CD4-positive, alpha-beta T cell treated with Interferon alpha-2 for 1 hour (primary cell): ENCODE measurements around the gene PCDHGA7.
A peak's percentile ranks its signal among the peaks of the same experiment; 100 is the strongest.
"Not testable (repeated sequence)": the region's sequence is repeated elsewhere in the genome, so short reads cannot be mapped to it uniquely, and the experiment has no call there.

Experiments
- DNase-seq, 2 donors: peaks; one replicate each; pipeline ENCODE4 v3.0.0-alpha.2; 2020 to 2022

PCDHGA7 gene

DNA sequence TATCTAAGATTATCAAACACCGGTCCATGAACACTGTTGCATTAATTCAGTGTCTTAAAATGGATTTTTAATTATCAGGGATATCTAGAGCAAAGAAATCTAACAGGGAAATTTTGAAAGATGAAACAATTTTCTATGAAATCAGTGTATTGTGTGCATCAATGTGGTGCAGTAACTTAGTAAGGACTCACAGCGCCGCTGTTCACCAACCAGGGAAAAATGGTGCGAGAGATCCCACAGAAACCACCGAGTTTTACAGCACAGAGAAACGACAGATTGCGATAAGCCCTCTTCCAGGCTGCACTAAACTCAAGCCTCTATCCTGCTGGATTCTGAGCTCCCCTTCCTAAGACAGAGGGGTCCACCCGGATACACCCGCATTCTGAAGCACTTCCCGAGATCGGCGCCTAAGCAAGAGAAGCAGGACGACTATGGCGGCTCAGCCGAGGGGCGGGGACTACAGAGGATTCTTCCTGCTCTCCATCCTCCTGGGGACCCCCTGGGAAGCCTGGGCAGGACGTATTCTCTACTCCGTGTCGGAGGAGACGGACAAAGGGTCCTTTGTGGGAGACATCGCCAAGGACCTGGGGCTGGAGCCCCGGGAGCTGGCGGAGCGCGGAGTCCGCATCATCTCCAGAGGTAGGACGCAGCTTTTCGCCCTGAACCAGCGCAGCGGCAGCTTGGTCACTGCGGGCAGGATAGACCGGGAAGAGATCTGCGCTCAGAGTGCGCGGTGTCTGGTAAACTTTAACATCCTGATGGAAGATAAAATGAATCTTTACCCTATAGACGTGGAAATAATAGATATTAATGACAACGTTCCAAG is at the start of gene PCDHGA7:
Gene PCDHGA7, plus strand, starts transcription at position 274 of the 826 bp plus-strand sequence. Its CDS starts 158 bp downstream, at position 432.
- DNase-seq = no peak

DNA sequence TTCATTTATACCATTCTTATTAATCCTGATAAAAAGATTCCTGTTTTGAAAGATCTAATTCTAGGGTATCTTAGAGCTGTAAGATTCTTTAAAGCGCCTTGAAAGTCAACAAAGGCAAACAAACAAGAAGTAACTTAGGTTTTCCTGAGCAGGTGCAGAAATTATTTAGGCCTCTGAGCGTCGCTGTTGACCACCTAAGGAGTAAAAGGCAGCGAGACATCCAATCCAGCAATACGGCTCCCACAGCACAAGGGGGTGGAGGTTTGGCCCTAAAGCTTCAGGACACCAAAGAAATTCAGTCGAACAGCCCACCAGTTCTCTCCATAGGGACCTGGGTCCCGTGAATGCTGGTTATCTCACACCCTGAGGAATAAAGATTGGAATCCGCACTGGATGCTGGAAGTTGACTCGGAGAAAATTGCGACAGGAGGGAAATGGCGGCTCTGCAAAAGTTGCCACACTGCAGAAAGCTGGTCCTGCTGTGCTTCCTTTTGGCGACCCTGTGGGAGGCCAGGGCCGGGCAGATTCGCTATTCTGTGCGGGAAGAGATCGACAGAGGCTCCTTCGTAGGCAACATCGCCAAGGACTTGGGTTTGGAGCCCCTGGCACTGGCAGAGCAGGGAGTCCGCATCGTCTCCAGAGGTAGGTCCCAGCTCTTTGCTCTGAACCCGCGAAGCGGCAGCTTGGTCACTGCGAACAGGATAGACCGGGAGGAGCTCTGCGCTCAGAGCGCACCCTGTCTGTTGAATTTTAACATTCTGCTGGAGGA is 43.8 kb upstream of the PCDHGA7 start, which contains the start of gene PCDHGA2:
Gene PCDHGA2, plus strand, starts transcription at position 223 of the 769 bp plus-strand sequence.
- DNase-seq = no peak

DNA sequence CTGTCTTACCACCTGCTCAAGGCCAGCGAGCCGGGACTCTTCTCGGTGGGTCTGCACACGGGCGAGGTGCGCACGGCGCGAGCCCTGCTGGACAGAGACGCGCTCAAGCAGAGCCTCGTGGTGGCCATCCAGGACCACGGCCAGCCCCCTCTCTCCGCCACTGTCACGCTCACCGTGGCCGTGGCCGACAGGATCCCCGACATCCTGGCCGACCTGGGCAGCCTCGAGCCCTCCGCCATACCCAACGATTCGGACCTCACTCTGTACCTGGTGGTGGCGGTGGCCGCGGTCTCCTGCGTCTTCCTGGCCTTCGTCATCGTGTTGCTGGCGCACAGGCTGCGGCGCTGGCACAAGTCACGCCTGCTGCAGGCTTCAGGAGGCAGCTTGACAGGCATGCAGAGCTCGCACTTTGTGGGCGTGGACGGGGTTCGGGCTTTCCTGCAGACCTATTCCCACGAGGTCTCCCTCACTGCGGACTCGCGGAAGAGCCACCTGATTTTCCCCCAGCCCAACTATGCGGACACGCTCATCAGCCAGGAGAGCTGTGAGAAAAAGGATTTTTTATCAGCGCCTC is 41.7 kb upstream of the PCDHGA7 start:
- not testable (repeated sequence) for DNase-seq

DNA sequence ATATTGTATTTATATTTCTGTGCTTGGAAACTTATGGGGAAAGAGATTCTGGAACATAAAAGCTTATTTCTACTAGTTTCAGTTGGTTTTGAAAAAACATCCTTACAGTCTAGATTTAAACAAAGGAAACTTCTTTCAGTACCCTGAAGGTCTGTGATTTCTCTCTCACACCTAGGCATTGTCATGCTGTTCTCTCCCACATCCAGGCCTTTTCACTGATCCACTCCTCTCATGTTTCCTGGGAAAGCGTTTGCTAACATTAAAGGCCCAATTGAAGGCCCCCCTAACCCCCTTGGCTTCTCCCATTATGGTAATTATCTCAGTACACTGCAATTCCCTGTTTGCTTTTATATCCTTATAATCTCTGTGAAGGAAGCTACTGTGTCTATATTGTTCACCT is 39.8 kb upstream of the PCDHGA7 start:
- DNase-seq = no peak

DNA sequence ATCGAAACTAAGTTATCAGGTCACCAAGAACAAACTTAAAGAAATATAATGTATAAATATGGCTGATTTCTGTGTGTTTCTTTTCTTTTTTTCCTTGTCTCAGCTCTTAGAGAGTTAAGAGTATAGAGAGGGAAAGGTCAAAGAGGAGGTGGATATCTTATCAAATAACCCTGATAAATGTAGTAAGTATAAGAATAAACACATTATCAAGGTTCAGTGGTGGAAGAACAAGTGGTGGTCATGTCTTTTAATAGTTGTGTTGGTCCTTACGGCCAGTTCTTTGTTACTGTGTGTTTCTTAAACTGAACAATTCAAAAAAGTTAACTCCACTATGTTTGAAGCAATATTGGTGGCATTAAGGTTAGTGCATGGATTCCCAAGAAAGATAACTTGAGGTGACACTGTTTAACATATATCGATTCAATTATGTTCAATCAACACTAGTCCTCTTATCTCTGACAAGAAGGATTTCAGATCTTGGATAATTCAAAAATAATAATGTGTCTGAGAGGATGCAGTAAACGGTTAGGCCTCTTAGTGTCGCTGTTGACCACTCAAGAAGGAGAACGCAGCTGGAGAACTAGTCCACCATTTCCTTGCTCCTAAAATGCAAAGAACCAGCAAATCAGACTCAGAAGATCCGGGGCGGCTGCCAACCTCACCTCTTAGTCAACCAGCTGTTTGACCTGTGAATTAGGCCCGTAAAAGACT is 39.1 kb upstream of the PCDHGA7 start, which contains the start of gene PCDHGA3:
Gene PCDHGA3, plus strand, starts transcription at position 588 of the 711 bp plus-strand sequence. CDS start 205 bp downstream, outside the sequence.
- DNase-seq = peak in 1 of 2 donors; percentile 20

DNA sequence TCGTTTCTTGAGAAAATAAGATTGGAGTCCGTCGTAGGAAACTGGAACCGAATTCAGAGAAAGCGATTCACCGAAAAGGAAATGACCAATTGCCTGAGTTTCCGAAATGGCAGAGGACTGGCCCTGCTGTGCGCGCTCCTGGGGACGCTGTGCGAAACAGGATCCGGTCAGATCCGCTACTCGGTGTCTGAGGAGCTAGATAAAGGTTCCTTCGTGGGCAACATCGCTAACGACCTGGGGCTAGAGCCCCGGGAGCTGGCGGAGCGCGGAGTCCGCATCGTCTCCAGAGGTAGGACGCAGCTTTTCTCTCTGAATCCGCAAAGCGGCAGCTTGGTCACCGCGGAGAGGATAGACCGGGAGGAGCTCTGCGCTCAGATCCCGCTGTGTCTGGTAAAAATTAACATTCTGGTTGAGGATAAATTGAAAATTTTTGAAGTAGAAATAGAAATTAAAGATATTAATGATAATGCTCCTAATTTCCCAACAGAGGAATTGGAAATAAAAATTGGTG is 38.5 kb upstream of the PCDHGA7 start:
- no peak for DNase-seq

DNA sequence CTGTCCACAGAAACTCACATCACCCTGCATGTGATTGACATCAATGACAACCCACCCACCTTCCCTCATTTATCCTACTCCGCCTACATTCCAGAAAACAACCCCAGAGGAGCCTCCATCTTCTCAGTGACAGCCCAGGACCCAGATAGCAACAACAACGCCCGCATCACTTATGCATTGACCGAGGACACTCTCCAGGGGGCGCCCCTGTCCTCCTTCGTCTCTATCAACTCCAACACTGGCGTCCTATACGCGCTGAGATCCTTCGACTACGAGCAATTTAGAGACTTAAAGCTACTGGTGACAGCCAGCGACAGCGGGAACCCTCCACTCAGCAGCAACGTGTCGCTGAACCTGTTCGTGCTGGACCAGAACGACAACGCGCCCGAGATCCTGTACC is 37.2 kb upstream of the PCDHGA7 start:
- no peak for DNase-seq

DNA sequence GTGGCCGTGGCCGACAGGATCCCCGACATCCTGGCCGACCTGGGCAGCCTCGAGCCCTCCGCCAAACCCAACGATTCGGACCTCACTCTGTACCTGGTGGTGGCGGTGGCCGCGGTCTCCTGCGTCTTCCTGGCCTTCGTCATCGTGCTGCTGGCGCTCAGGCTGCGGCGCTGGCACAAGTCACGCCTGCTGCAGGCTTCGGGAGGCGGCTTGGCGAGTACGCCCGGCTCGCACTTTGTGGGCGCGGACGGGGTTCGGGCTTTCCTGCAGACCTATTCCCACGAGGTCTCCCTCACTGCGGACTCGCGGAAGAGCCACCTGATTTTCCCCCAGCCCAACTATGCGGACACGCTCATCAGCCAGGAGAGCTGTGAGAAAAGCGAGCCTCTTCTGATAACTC is 36.5 kb upstream of the PCDHGA7 start:
- not testable (repeated sequence) for DNase-seq

DNA sequence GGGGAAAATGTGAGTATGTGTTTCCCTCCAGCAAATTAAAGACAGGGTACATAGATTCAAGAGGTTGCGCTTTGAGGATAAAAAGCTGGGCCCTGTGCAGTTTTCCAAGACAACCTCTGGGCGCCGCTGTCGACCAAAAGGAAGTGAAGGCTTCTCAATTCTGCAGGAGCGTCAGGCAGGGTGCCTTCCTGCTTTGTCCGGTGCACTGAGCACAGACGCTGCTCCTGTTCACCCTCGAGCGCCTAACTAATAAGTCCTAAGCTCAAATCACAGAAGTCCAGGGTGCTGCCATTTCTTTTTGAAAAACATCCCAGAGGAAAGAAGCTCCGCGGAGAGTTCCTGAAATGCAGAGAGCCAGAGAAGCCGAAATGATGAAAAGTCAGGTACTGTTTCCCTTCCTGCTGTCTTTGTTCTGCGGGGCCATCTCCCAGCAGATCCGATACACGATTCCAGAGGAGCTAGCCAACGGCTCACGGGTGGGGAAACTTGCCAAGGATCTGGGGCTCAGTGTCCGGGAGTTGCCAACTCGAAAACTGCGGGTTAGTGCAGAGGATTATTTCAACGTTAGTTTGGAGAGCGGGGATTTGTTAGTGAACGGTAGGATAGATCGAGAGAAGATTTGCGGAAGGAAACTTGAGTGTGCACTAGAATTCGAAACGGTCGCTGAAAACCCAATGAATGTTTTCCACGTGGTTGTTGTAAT is 32.5 kb upstream of the PCDHGA7 start, which contains the start of gene PCDHGB1:
Gene PCDHGB1, plus strand, starts transcription at position 183 of the 703 bp plus-strand sequence. Its CDS starts 162 bp downstream, at position 345.
- peak; percentile 22 to 49 for DNase-seq

DNA sequence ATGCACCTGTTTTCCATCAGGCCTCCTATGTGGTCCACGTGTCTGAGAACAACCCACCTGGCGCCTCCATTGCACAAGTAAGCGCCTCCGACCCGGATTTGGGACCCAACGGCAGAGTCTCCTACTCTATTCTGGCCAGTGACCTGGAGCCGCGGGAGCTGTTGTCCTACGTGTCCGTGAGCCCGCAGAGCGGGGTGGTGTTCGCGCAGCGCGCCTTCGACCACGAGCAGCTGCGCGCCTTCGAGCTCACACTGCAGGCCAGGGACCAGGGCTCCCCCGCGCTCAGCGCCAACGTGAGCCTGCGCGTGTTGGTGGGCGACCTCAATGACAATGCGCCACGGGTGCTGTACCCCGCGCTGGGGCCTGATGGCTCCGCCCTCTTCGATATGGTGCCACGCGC is 31.0 kb upstream of the PCDHGA7 start:
- DNase-seq = no peak

DNA sequence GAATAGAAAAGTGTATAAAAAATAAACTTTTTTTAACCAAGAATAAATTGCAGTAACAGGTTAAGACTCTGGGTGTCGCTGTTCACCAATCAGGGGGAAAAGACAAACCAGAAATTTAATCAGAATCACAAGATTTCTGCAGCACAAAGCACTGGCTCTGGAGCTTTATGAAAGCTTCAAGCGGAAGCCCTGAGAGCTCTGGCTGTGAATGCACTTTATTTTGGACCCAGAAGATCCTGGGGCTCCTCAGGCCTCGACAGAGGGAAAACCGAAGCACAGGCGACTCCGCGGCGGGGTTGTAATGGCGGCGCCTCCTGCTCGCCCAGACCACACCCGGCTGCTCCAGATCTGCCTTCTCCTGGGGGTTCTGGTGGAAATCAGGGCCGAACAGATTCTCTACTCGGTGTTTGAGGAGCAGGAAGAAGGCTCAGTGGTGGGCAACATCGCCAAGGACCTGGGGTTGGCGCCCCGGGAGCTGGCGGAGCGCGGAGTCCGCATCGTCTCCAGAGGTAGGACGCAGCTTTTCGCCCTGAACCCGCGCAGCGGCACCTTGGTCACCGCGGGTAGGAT is 27.6 kb upstream of the PCDHGA7 start, which contains the start of gene PCDHGA4:
Gene PCDHGA4, plus strand, starts transcription at position 122 of the 570 bp plus-strand sequence. Its CDS starts 87 bp downstream, at position 209.
- DNase-seq = peak in 1 of 2 donors; percentile 19

DNA sequence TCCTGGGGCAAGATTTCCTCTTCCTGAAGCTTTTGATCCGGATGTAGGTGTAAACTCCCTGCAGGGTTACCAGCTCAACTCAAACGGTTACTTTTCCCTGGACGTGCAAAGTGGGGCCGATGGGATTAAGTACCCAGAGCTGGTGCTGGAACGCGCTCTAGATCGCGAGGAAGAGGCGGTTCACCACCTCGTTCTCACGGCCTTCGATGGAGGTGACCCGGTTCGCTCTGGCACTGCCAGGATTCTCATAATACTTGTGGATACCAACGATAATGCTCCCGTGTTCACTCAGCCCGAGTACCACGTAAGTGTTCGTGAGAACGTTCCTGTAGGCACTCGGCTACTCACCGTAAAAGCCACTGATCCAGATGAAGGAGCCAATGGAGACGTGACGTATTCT is 26.9 kb upstream of the PCDHGA7 start:
- no peak for DNase-seq

DNA sequence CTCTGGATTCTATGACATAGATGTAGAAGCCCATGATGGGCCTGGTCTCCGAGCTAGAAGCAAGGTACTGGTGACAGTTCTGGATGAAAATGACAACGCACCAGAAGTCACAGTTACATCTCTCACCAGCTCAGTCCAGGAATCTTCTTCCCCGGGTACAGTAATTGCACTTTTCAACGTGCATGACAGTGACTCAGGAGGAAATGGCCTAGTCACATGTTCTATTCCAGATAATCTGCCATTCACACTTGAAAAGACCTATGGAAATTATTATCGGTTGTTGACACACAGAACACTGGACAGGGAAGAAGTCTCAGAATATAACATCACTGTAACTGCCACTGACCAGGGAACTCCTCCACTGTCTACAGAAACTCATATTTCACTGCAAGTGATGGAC is 26.4 kb upstream of the PCDHGA7 start:
- no peak for DNase-seq

DNA sequence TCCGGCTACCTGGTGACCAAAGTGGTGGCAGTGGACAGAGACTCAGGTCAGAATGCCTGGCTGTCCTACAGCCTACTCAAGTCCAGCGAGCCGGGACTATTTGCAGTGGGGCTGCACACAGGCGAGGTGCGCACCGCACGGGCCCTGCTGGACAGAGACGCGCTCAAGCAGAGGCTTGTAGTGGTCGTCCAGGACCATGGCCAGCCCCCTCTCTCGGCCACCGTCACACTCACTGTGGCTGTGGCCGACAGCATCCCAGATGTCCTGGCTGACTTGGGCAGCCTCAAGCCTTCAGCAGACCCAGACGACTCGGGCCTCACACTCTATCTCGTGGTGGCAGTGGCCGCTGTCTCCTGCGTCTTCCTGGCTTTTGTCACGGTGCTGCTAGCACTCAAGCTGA is 25.6 kb upstream of the PCDHGA7 start:
- DNase-seq = no peak

DNA sequence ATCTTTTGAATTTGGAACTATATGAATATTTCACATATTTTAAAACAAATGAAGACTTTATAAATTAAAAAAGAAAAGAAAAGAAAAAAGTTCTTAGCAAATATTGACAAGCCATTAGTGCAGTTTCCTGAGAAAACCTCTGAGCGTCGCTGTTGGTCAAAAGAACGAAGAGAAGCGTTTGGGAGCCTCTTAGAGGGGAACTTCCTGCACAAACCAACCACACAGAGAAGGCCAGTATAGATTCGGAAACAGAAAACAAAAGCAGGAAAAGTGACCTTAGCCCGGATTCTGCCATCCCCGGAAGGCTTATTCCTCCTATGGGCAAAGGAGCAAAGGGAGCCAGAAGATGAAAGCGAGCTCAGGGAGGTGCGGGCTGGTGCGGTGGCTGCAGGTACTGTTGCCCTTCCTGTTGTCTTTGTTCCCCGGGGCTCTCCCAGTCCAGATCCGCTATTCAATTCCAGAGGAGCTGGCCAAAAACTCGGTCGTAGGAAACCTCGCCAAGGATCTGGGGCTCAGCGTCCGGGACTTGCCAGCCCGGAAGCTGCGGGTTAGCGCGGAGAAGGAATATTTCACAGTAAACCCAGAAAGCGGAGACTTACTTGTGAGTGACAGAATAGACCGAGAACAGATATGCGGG is 22.6 kb upstream of the PCDHGA7 start, which contains the start of gene PCDHGB2:
Gene PCDHGB2, plus strand, starts transcription at position 205 of the 637 bp plus-strand sequence. Its CDS starts 142 bp downstream, at position 347.
- DNase-seq = peak in 1 of 2 donors; percentile 51

DNA sequence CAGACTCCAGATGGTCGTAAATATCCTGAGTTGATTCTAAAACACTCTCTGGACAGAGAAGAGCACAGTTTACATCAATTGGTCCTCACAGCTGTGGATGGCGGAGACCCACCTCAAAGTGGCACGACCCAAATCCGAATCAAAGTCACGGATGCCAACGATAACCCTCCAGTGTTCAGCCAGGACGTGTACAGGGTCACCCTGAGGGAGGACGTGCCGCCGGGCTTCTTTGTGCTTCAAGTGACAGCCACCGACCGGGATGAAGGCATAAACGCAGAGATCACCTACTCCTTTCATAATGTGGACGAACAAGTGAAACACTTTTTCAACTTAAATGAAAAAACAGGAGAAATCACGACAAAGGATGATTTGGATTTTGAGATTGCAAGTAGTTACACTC is 21.9 kb upstream of the PCDHGA7 start:
- no peak for DNase-seq

DNA sequence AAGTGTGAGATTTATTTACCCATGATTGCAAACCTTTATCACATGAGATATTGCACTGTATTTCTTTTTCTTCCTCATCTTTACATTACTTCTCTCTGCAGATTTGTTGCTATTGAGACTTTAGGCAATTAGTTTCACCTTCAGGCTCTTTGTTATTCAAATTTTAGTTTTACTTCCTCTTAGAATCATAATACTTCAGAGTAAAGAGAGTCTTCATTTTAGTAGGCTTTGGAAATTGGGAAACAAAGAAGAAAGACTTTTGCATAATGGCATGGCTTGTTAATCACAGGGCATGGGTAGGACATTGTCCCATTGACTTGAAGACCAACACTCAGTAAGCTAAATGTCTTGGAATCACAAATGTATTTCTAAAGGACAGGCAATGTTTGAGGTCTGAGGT is 19.8 kb upstream of the PCDHGA7 start:
- no peak for DNase-seq

DNA sequence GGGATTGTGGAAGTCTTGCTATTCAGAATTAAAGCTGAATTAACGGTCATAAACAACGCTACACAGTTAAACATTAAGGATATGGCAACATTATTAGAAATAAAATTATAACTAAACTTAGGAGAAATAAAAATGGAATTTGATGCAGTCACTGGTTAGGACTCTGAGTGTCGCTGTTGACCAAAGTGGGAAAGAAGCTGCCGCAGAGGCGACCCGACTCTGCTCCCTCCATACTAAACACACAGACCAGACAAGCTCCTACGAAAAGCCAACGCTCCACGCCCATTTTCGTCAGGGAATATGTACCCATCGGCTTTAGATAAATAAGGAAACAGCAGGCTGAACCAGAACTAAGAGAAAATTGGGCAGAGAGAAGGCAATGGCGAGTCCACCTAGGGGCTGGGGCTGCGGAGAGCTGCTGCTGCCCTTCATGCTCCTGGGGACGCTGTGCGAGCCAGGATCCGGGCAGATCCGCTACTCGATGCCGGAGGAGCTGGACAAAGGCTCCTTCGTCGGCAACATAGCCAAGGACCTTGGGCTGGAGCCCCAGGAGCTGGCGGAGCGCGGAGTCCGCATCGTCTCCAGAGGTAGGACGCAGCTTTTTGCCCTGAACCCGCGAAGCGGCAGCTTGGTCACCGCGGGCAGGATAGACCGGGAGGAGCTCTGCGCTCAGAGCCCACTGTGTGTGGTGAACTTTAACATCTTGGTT is 18.4 kb upstream of the PCDHGA7 start, which contains the start of gene PCDHGA5:
Gene PCDHGA5, plus strand, starts transcription at position 211 of the 709 bp plus-strand sequence. Its CDS starts 169 bp downstream, at position 380.
- DNase-seq = no peak
